GM23338 (cell line): ENCODE measurements around the gene YIPF5. TPM values are rescaled to one million over a fixed set of nuclear protein-coding genes. Genes with fewer than 3 reads are reported as not detected.

Experiments used
- ATAC-seq: fragments of 200-7000 bp; cut with Tn5 transposase; 3 replicates; pipeline ENCODE4 v1.9.1; 2020
- DNase-seq: peaks from one replicate; pipeline ENCODE4 v3.0.0-alpha.2; 2015; ENCODE audit warnings: low spot score
- H2AFZ ChIP-seq: fragments of 200-600 bp; sonication (generic); 2 replicates; pipeline ENCODE4 v1.8.0; 2016; ENCODE audit warnings: antibody characterized with exemption, mild to moderate bottlenecking, moderate library complexity
- H3F3A ChIP-seq: fragments of 200-600 bp; sonication (generic); replicated peaks from 2 replicates; pipeline ENCODE4 v1.8.0; 2017; ENCODE audit warnings: antibody characterized with exemption, mixed run types, low read depth
- H3K27ac ChIP-seq: fragments of 200-600 bp; sonication (generic); 2 replicates; pipeline ENCODE4 v1.6.1; 2016; ENCODE audit warnings: low read depth
- H3K27me3 ChIP-seq: fragments of 200-600 bp; sonication (generic); 2 replicates; pipeline ENCODE4 v1.8.0; 2016; ENCODE audit warnings: mild to moderate bottlenecking, mixed run types, moderate library complexity; ENCODE audit not compliant: insufficient read depth
- H3K36me3 ChIP-seq: fragments of 200-600 bp; sonication (generic); 2 replicates; pipeline ENCODE4 v1.8.0; 2016; ENCODE audit warnings: mild to moderate bottlenecking; ENCODE audit not compliant: insufficient read depth
- H3K4me1 ChIP-seq: fragments of 200-600 bp; sonication (generic); 2 replicates; pipeline ENCODE4 v1.8.0; 2016; ENCODE audit warnings: mild to moderate bottlenecking, moderate library complexity; ENCODE audit not compliant: insufficient read depth
- H3K4me2 ChIP-seq: fragments of 200-600 bp; sonication (generic); 2 replicates; pipeline ENCODE4 v1.7.1; 2017; ENCODE audit warnings: mixed run types
- H3K4me3 ChIP-seq: fragments of 200-600 bp; sonication (generic); 2 replicates; pipeline ENCODE4 v1.6.1; 2016; ENCODE audit warnings: mixed run types
- H3K79me2 ChIP-seq: fragments of 200-600 bp; sonication (generic); replicated peaks from 2 replicates; pipeline ENCODE4 v1.8.0; 2017; ENCODE audit warnings: mild to moderate bottlenecking; ENCODE audit not compliant: insufficient read depth
- H3K9me2 ChIP-seq: fragments of 200-600 bp; sonication (generic); 2 replicates; pipeline ENCODE4 v1.8.0; 2017; ENCODE audit not compliant: insufficient read depth
- H4K20me1 ChIP-seq: fragments of 200-600 bp; sonication (generic); replicated peaks from 2 replicates; pipeline ENCODE4 v1.8.0; 2017; ENCODE audit warnings: mild to moderate bottlenecking; ENCODE audit not compliant: insufficient read depth
- H3K27ac Mint-ChIP-seq: 2 replicates; pipeline ENCODE4 v1.8.0; 2020; ENCODE audit warnings: inconsistent platforms, mild to moderate bottlenecking, moderate library complexity, mixed read lengths
- H3K27me3 Mint-ChIP-seq: 3 replicates; pipeline ENCODE4 v1.8.0; 2022; ENCODE audit warnings: low read depth, mild to moderate bottlenecking, moderate library complexity, mixed read lengths, inconsistent platforms; ENCODE audit not compliant: insufficient read depth, poor library complexity
- H3K36me3 Mint-ChIP-seq: 3 replicates; pipeline ENCODE4 v1.8.0; 2021; ENCODE audit warnings: low read depth, mild to moderate bottlenecking, inconsistent platforms, moderate library complexity, mixed read lengths
- H3K4me1 Mint-ChIP-seq: 3 replicates; pipeline ENCODE4 v1.8.0; 2020; ENCODE audit warnings: mild to moderate bottlenecking, inconsistent platforms, mixed read lengths
- H3K4me3 Mint-ChIP-seq: 3 replicates; pipeline ENCODE4 v1.8.0; 2021; ENCODE audit warnings: moderate library complexity, mild to moderate bottlenecking, inconsistent platforms, mixed read lengths
- H3K9me3 Mint-ChIP-seq: 3 replicates; pipeline ENCODE4 v1.8.0; 2020; ENCODE audit warnings: moderate library complexity, mild to moderate bottlenecking, inconsistent platforms, mixed read lengths
- CREB1 ChIP-seq: fragments of 250-450 bp; sonication (Bioruptor Pico); IDR thresholded peaks from 2 replicates; pipeline ENCODE4 v1.5.0; 2020; ENCODE audit warnings: low read depth, mild to moderate bottlenecking, moderate library complexity
- CTCF ChIP-seq, 2 experiments: fragments of 200-600 bp in 1 of 2; sonication (generic) in 1 of 2; conservative IDR thresholded peaks; 2 replicates each; pipeline versions ENCODE4 v1.5.1 to v1.6.1; 2016 to 2017; ENCODE audit warnings: antibody characterized with exemption in 2 of 2, low read depth in 2 of 2, mild to moderate bottlenecking in 2 of 2, moderate library complexity in 1 of 2
- EZH2 ChIP-seq: fragments of 200-600 bp; sonication (generic); IDR thresholded peaks from one replicate; pipeline ENCODE4 v1.8.0; 2017; ENCODE audit warnings: antibody characterized with exemption, mild to moderate bottlenecking, low read depth; ENCODE audit not compliant: unreplicated experiment
- EZH2phosphoT487 ChIP-seq: fragments of 200-600 bp; sonication (generic); IDR thresholded peaks from one replicate; pipeline ENCODE4 v1.8.1; 2018; ENCODE audit warnings: antibody characterized with exemption; ENCODE audit not compliant: unreplicated experiment
- JUNB ChIP-seq: IDR thresholded peaks from one replicate; pipeline ENCODE4 v1.6.1; 2016; ENCODE audit warnings: antibody characterized with exemption; ENCODE audit not compliant: unreplicated experiment
- NANOG ChIP-seq: IDR thresholded peaks from 2 replicates; pipeline ENCODE4 v1.6.1; 2016; ENCODE audit warnings: antibody characterized with exemption, borderline replicate concordance
- POLR2AphosphoS5 ChIP-seq: IDR thresholded peaks from 2 replicates; pipeline ENCODE4 v1.6.1; 2016; ENCODE audit warnings: antibody characterized with exemption, low read depth
- STAT1 ChIP-seq: IDR thresholded peaks from one replicate; pipeline ENCODE4 v1.6.1; 2016; ENCODE audit warnings: antibody characterized with exemption; ENCODE audit not compliant: unreplicated experiment
- ZNF331 ChIP-seq: fragments of 250-450 bp; sonication (Bioruptor Pico); IDR thresholded peaks from 2 replicates; pipeline ENCODE4 v1.5.0; 2020; ENCODE audit warnings: low read depth, mild to moderate bottlenecking, moderate library complexity
- ZNF462 ChIP-seq: fragments of 250-450 bp; sonication (Bioruptor Pico); IDR thresholded peaks from 2 replicates; pipeline ENCODE4 v1.5.0; 2020; ENCODE audit warnings: mild to moderate bottlenecking, moderate library complexity
- polyA plus RNA-seq: library from polyadenylated mRNA; unstranded; fragments of >200 nt; fragmentation: Nextera tagmentation; extraction: Ambion mirVana; gene quantifications from 2 replicates; pipeline ENCODE4 v1.2.1, GENCODE V29; 2016
- total RNA-seq: library from RNA; depleted of rRNA; stranded (reverse); fragments of >200 nt; shearing (Covaris generic); gene quantifications from 2 replicates; pipeline ENCODE4 v1.2.3, GENCODE V29; 2014

Gene YIPF5
- total and polyA plus RNA-seq, 2 experiments from 2014 or later, result 28.1 to 46.5 TPM

- no peak overlapping the region for H3K4me2 ChIP-seq
- no peak overlapping the region for H3K27ac ChIP-seq
- Mint-ChIP-seq H3K36me3 (no peaks in the 10 kb centered on the region), H3K27me3 (peaks cover 2% of the 10 kb centered on the region), H3K4me3 (no peak overlapping the region), H3K4me1 (peaks cover 15% of the 10 kb centered on the region; the same call in 2 of the 3 replicates), H3K9me3 (peaks cover 2% of the 10 kb centered on the region; the same call in 1 of the 3 replicates), H3K27ac (no peak overlapping the region)
- no peak for DNase-seq
- ATAC-seq, result no peak
- H3K4me1 ChIP-seq, result peaks cover 10% of the 10 kb centered on the region
- no peak overlapping the region for H3K4me3 ChIP-seq
- H3F3A ChIP-seq, result no peaks in the 10 kb centered on the region
- H3K36me3 ChIP-seq, result no peaks in the 10 kb centered on the region
- H3K27me3 ChIP-seq, result no peaks in the 10 kb centered on the region
- H2AFZ ChIP-seq, result no peak overlapping the region
- no peaks in the 10 kb centered on the region for H4K20me1 ChIP-seq
- no peaks in the 10 kb centered on the region for H3K79me2 ChIP-seq
- no peak for TF ChIP-seq EZH2
- TF ChIP-seq EZH2phosphoT487, result no peak
- TF ChIP-seq CTCF (conservative IDR thresholded peaks at IDR 0.05; ENCODE audit: low read depth in 2 of 2), result no peak
- no peak for TF ChIP-seq ZNF331
- TF ChIP-seq CREB1 (CRISPR knock-in tag), result no peak
- no peak for TF ChIP-seq STAT1
- no peak for TF ChIP-seq JUNB
- H3K9me2 ChIP-seq, result peaks cover 7% of the 10 kb centered on the region; the same call in 1 of the 2 replicates
These were observed 48.9 kb downstream of the YIPF5 start for GRCh38 chr5:144121577-144121976.

GRCh38 chr5:144120661-144121180 lies 49.7 kb downstream of the YIPF5 start:
- Histone ChIP-seq H3K27ac (no peak overlapping the region), H3F3A (no peaks in the 10 kb centered on the region), H3K27me3 (no peaks in the 10 kb centered on the region), H3K9me2 (peaks cover 7% of the 10 kb centered on the region; the same call in 1 of the 2 replicates), H3K4me3 (no peak overlapping the region), H3K4me1 (peaks cover 8% of the 10 kb centered on the region), H4K20me1 (no peaks in the 10 kb centered on the region), H2AFZ (no peak overlapping the region), H3K36me3 (no peaks in the 10 kb centered on the region), H3K4me2 (no peak overlapping the region), H3K79me2 (no peaks in the 10 kb centered on the region)
- no peak for DNase-seq
- peaks cover 12% of the 10 kb centered on the region; the same call in 2 of the 3 replicates for H3K4me1 Mint-ChIP-seq
- H3K9me3 Mint-ChIP-seq, result peaks cover 2% of the 10 kb centered on the region; the same call in 1 of the 3 replicates
- no peak for ATAC-seq
- peaks cover 2% of the 10 kb centered on the region for H3K27me3 Mint-ChIP-seq
- no peaks in the 10 kb centered on the region for H3K36me3 Mint-ChIP-seq
- no peak overlapping the region for H3K4me3 Mint-ChIP-seq
- no peak overlapping the region for H3K27ac Mint-ChIP-seq
- TF ChIP-seq CREB1 (CRISPR knock-in tag) (no peak), JUNB (no peak), NANOG (no peak), CTCF (conservative IDR thresholded peaks at IDR 0.05; ENCODE audit: low read depth in 2 of 2) (no peak), POLR2AphosphoS5 (no peak), EZH2phosphoT487 (no peak), STAT1 (no peak), EZH2 (no peak), ZNF462 (CRISPR knock-in tag) (no peak)
